Upper lobe of left lung (tissue), 6 donors: ENCODE measurements around the gene HEPN1. TPM values are rescaled to one million over a fixed set of nuclear protein-coding genes. Genes with fewer than 3 reads are reported as not detected.
A peak's percentile ranks its signal among the peaks of the same experiment; 100 is the strongest.
"Not testable (repeated sequence)": the region's sequence is repeated elsewhere in the genome, so short reads cannot be mapped to it uniquely, and the experiment has no call there.

Experiments
- ATAC-seq, 2 donors: fragments of 200-7000 bp; cut with Tn5 transposase; one replicate each; pipeline ENCODE4 v1.9.1; 2022; ENCODE audit warnings: mild to moderate bottlenecking in 2 of 2, moderate library complexity in 2 of 2; ENCODE audit not compliant: low FRiP score in 2 of 2
- DNase-seq, 2 donors: peaks; one replicate each; pipeline ENCODE4 v3.0.0-alpha.2; 2019 to 2020
- H3K27ac ChIP-seq, 4 donors: fragments of 200-600 bp; sonication (generic); one replicate each; pipeline ENCODE4 v1.5.1; 2016 to 2019
- H3K27me3 ChIP-seq, 4 donors: fragments of 200-600 bp; sonication (generic); one replicate each; pipeline ENCODE4 v1.5.1; 2017 to 2019
- H3K36me3 ChIP-seq, 4 donors: fragments of 200-600 bp; sonication (generic); one replicate each; pipeline ENCODE4 v1.5.1; 2016 to 2019
- H3K4me1 ChIP-seq, 4 donors: fragments of 200-600 bp; sonication (generic); one replicate each; pipeline ENCODE4 v1.5.1; 2018 to 2019
- H3K4me3 ChIP-seq, 4 donors: fragments of 200-600 bp; sonication (generic); one replicate each; pipeline ENCODE4 v1.5.1; 2017 to 2019; ENCODE audit warnings: mild to moderate bottlenecking in 2 of 4, moderate library complexity in 1 of 4
- H3K9me3 ChIP-seq, 4 donors: fragments of 200-600 bp; sonication (generic); one replicate each; pipeline ENCODE4 v1.5.1; 2018 to 2019
- EP300 ChIP-seq, 4 donors: sonication (generic); formaldehyde crosslinking; IDR thresholded peaks; one replicate each; pipeline ENCODE4 v1.5.1; 2017; ENCODE audit warnings: antibody characterized with exemption in 4 of 4, control low read depth in 2 of 4
- POLR2A ChIP-seq, 4 donors: fragments of 450-650 bp; IDR thresholded peaks; one replicate each; pipeline ENCODE4 v1.5.1; 2016 to 2017; ENCODE audit warnings: antibody characterized with exemption in 4 of 4, mild to moderate bottlenecking in 2 of 4
- POLR2AphosphoS5 ChIP-seq, 2 donors: sonication (generic); formaldehyde crosslinking; IDR thresholded peaks; one replicate each; pipeline ENCODE4 v1.5.1; 2017; ENCODE audit warnings: antibody characterized with exemption in 2 of 2
- WGBS, 2 donors: methylation state at CpG; one replicate each; pipeline ENCODE4 v1.1.5; 2017 to 2018; 5-methylcytosine and 5-hydroxymethylcytosine counted together
- total RNA-seq, 6 donors: library from RNA; depleted of rRNA in 4 of 6; stranded (reverse); fragments of >200 nt in 4 of 6; gene quantifications; one replicate each; pipeline versions ENCODE4 v1.1.0 to v1.2.1, GENCODE V29; 2016 to 2021
- TF ChIP-seq, protein P1 (sequence below), 6 experiments: fragments of 450-650 bp in 4 of 6; fragments of 200-600 bp in 2 of 6; sonication (generic) in 2 of 6; IDR thresholded peaks; one replicate each; pipeline ENCODE4 v1.5.1; 2016 to 2019; ENCODE audit warnings: antibody characterized with exemption in 6 of 6
- donor health status: DM: no; HTN: no; CAD: no; lungs with moderate emphysema.
- donor health status: DM: no; HTN: yes; CAD: no; lungs with severe emphysema.

The HEPN1 gene
- total RNA-seq, 6 donors from 2014 or later = not detected

DNA sequence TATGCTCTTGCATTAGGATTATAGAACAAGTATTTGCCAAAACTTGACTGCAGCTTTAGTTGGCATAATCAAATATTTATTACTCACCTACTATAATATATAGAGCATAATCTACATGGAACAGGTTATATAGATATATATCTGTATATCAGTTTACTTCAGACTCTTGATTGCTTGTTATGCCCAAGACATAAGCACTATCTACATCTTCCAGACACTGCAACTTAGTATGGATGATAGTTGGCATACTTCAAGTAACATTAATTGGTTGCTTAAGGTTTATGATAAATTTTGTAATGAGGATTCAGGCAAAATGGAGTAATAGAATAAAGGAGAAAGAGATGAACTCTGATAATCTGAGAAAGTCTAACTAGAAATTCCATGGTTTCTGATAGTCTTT, 36.0 kb downstream of the HEPN1 start:
- H3K4me3 ChIP-seq = no peak overlapping the region

DNA sequence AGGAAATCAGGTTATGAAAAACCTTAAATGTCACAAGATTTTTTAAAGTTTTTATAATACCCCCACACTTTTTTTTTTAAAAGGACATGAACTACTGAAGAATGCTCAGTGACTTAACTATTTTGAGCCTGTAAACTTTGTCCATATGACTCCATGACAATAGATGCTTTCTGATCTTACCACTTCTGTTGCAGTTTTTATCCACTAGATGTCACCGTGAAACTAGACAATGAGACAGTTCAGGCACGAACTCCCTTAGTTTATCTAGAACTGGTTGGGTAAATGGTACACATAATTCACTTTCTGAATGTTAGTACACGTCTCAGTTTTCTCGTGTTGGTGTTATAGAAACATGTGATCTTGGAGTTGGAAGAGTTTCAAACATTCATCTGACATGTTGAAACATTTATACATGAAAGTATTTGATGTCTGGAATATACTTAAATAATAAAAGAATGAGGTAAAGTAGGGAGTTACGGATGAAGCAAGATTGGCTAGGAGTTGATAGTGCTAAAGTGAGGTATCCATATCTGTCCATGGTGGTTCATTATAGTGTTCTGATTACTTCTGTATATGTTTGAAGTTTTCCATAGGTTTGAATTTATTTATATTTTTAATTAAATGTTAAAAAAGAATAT, 43.0 kb downstream of the HEPN1 start:
- DNase-seq = no peak
- Histone ChIP-seq H3K4me3 (no peak overlapping the region), H3K36me3 (no peaks in the 10 kb centered on the region), H3K9me3 (no peaks in the 10 kb centered on the region), H3K4me1 (no peaks in the 10 kb centered on the region), H3K27ac (no peak overlapping the region), H3K27me3 (no peaks in the 10 kb centered on the region)
- WGBS, 2 donors = 20% methylated on average over 5 of the region's 5 CpGs
- peak in 1 of 2 donors; percentile 88 for ATAC-seq
- TF ChIP-seq POLR2A (IDR thresholded peaks at IDR 0.05) = no peak
- no peak for TF ChIP-seq POLR2AphosphoS5 (IDR thresholded peaks at IDR 0.05)
- no peak for TF ChIP-seq EP300 (IDR thresholded peaks at IDR 0.05)
- TF ChIP-seq, protein P1, sequence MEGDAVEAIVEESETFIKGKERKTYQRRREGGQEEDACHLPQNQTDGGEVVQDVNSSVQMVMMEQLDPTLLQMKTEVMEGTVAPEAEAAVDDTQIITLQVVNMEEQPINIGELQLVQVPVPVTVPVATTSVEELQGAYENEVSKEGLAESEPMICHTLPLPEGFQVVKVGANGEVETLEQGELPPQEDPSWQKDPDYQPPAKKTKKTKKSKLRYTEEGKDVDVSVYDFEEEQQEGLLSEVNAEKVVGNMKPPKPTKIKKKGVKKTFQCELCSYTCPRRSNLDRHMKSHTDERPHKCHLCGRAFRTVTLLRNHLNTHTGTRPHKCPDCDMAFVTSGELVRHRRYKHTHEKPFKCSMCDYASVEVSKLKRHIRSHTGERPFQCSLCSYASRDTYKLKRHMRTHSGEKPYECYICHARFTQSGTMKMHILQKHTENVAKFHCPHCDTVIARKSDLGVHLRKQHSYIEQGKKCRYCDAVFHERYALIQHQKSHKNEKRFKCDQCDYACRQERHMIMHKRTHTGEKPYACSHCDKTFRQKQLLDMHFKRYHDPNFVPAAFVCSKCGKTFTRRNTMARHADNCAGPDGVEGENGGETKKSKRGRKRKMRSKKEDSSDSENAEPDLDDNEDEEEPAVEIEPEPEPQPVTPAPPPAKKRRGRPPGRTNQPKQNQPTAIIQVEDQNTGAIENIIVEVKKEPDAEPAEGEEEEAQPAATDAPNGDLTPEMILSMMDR (IDR thresholded peaks at IDR 0.05) = peak; percentile 47 to 85 (median 68)

More for the DNA sequence above, 36.0 kb downstream of the HEPN1 start:
- Histone ChIP-seq H3K9me3 (no peaks in the 10 kb centered on the region), H3K27ac (no peak overlapping the region), H3K36me3 (no peaks in the 10 kb centered on the region), H3K4me1 (peaks cover 5 to 17% (median 9%) of the 10 kb centered on the region in 4 donors), H3K27me3 (no peaks in the 10 kb centered on the region)
- DNase-seq = no peak
- ATAC-seq = no peak
- TF ChIP-seq EP300 (IDR thresholded peaks at IDR 0.05) (no peak), POLR2AphosphoS5 (IDR thresholded peaks at IDR 0.05) (no peak), POLR2A (IDR thresholded peaks at IDR 0.05) (no peak)
- TF ChIP-seq, protein P1 (IDR thresholded peaks at IDR 0.05) = no peak

DNA sequence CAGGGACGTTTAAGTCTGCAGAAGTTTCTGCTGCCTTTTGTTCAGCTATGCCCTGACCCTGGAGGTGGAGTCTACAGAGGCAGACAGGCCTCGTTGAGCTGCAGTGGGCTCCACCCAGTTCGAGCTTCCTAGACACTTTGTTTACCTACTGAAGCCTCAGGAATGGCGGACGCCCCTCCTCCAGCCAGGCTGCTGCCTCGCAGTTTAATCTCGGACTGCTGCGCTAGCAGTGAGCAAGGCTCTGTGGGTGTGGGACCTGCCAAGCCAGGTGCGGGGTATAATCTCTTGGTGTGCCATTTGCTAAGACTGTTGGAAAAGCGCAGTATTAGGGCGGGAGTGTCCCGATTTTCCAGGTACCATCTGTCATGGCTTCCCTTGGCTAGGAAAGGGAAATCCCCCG, 49.1 kb downstream of the HEPN1 start:
- not testable (repeated sequence) for H3K27me3 ChIP-seq, H3K4me1 ChIP-seq, H3K4me3 ChIP-seq, H3K36me3 ChIP-seq, ATAC-seq, H3K9me3 ChIP-seq, H3K27ac ChIP-seq
- DNase-seq = peak in 1 of 2 donors; percentile 19
- 79 to 85% methylated on average over 10 to 13 of the region's 13 CpGs for WGBS, 2 donors

Other genes starting within 250 kb of the HEPN1 start
- 10 to 100 TPM; 21.6 to 42.7 (median 29.3) TPM for gene SIAE, start 245.5 kb upstream of the HEPN1 start, total RNA-seq
- 10 to 100 TPM in 2 of 6 donors, 1 to 10 TPM in 4; 3.6 to 28.0 (median 7.6) TPM for gene SPA17, start 245.3 kb upstream of the HEPN1 start, total RNA-seq
- 100 to 1,000 TPM in 1 of 6 donors, 10 to 100 TPM in 5; 30.9 to 111 (median 77.6) TPM for gene NRGN, start 179.3 kb upstream of the HEPN1 start, total RNA-seq
- 10 to 100 TPM; 32.5 to 55.3 (median 40.2) TPM for gene VSIG2, start 167.0 kb upstream of the HEPN1 start, total RNA-seq
- gene ESAM, start 157.0 kb upstream of the HEPN1 start, total RNA-seq = 100 to 1,000 TPM in 4 of 6 donors, 10 to 100 TPM in 2; 39.8 to 177 (median 128) TPM
- 10 to 100 TPM; 10.5 to 69.1 (median 14.0) TPM for gene MSANTD2, start 118.8 kb upstream of the HEPN1 start, total RNA-seq
- 10 to 100 TPM in 2 of 6 donors, 1 to 10 TPM in 4; 6.4 to 40.9 (median 7.5) TPM for gene ROBO3, start 53.8 kb upstream of the HEPN1 start, total RNA-seq
- 100 to 1,000 TPM in 2 of 6 donors, 10 to 100 TPM in 4; 17.3 to 111 (median 50.2) TPM for gene ROBO4, start 21.4 kb upstream of the HEPN1 start, total RNA-seq
- under 1 TPM in 1 of 6 donors, not detected in 5; 0.14 TPM for gene HEPACAM, start 16.8 kb downstream of the HEPN1 start, total RNA-seq
- gene CCDC15, start 35.0 kb downstream of the HEPN1 start, total RNA-seq = 1 to 10 TPM in 4 of 6 donors, under 1 TPM in 2; 0.89 to 3.1 (median 1.2) TPM
- gene SLC37A2, start 144.1 kb downstream of the HEPN1 start, total RNA-seq = 10 to 100 TPM in 4 of 6 donors, 1 to 10 TPM in 2; 3.5 to 32.5 (median 19.1) TPM
- 10 to 100 TPM; 11.1 to 25.1 (median 17.3) TPM for gene TMEM218, start 192.4 kb downstream of the HEPN1 start, total RNA-seq
- 10 to 100 TPM in 2 of 6 donors, 1 to 10 TPM in 4; 2.9 to 15.5 (median 8.4) TPM for gene PKNOX2, start 245.5 kb downstream of the HEPN1 start, total RNA-seq